ENCODE results near the gene TANC1.
A peak's percentile ranks its signal among the peaks of the same experiment; 100 is the strongest.

Gene TANC1

GRCh38 chr2:159206736-159207380 lies 238.4 kb downstream of the TANC1 start:
- DNase-seq = no peak

- DNase-seq = no peak
Observed at GRCh38 chr2:159208438-159208837, 240.0 kb downstream of the TANC1 start.

- peak; percentile 59 for DNase-seq
Observed at GRCh38 chr2:159209341-159210306, 241.2 kb downstream of the TANC1 start.

- no peak for DNase-seq
Observed at GRCh38 chr2:159211447-159212396, 243.3 kb downstream of the TANC1 start.

GRCh38 chr2:159213296-159213695 lies 244.9 kb downstream of the TANC1 start:
- no peak for DNase-seq

GRCh38 chr2:159214325-159214865 lies 246.0 kb downstream of the TANC1 start:
- DNase-seq = no peak

- DNase-seq = no peak
Observed at GRCh38 chr2:159215116-159215515, 246.7 kb downstream of the TANC1 start.

- no peak for DNase-seq
Observed at GRCh38 chr2:159217676-159218075, 249.2 kb downstream of the TANC1 start.

- no peak for DNase-seq
Observed at GRCh38 chr2:159218389-159218788, 249.9 kb downstream of the TANC1 start.

GRCh38 chr2:159219394-159219998 lies 251.1 kb downstream of the TANC1 start:
- no peak for DNase-seq

GRCh38 chr2:159224061-159224813 lies 255.8 kb downstream of the TANC1 start:
- no peak for DNase-seq

- DNase-seq = no peak
Observed at GRCh38 chr2:159225025-159226016, 256.9 kb downstream of the TANC1 start.

- peak; percentile 43 for DNase-seq
Observed at GRCh38 chr2:159226059-159226461, 257.6 kb downstream of the TANC1 start.

- no peak for DNase-seq
Observed at GRCh38 chr2:159226608-159227385, 258.4 kb downstream of the TANC1 start.

GRCh38 chr2:159227467-159227866 lies 259.0 kb downstream of the TANC1 start:
- DNase-seq = peak; percentile 36

- DNase-seq = no peak
Observed at GRCh38 chr2:159228081-159228581, 259.7 kb downstream of the TANC1 start.

- DNase-seq = no peak
Observed at GRCh38 chr2:159229476-159230144, 261.2 kb downstream of the TANC1 start.

- DNase-seq = no peak
Observed at GRCh38 chr2:159230145-159230877, 261.9 kb downstream of the TANC1 start.
